Measurements from ENCODE around the gene XRCC6.
"Not testable (repeated sequence)": the region's sequence is repeated elsewhere in the genome, so short reads cannot be mapped to it uniquely, and the experiment has no call there.

The XRCC6 gene

DNA sequence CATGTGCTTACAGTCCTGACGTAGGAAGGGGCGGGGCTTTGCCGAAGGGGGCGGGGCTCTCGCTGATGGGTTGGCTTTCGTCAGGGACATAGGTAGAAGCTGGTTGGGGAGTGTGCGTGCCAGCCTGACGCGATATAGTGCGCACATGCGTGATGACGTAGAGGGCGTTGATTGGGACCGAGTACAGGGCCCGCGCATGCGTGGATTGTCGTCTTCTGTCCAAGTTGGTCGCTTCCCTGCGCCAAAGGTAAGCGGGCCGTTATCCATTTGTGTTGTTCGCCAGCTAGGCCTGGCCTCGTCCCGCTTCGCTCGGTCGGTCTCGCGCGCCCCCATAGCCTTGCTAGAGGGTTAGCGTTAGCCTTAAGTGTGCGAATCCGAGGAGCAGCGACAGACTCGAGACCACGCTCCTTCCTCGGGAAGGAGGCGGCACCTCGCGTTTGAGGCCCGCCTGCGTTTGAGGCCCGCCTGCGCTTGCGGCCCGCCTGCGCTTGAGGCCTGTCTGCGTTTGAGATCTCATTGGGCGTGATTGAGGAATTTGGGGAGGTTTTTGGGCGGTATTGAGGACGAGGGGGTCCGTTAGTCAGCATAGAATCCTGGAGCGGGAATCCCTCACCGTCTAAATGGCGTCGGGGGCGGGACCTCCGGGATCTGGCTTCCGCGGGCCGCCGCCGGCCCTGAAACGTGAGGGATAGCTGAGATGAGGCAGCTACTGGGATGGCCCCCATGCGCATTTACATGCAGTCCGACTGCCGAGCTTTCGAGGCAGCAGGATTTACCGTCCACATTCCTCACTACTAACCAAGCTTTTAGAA is at the start of gene XRCC6:
XRCC6 (plus strand) TSS at position 197 of the 812 bp plus-strand sequence. CDS start 710 bp downstream, outside the sequence.
- peak; percentile 99 for DNase-seq

DNA sequence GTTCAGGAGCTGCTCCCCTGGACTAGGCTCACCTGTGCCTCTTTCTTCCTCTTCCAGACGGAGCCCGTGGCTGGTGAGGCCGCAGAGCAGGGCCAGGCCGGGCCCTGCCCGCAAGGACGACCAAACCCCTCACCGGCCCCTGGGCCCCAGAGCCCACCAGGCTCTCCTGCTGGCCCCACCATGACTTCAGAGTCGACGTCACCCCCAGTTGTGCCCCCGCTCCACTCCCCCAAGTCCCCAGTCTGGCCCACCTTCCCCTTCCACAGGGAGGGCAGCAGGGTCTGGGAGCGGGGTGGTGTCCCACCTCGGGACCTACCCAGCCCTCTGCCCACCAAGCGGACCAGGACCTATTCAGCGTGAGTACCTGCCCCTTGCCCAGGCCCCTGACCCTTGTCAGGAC is 49.3 kb upstream of the XRCC6 start:
- DNase-seq = no peak

DNA sequence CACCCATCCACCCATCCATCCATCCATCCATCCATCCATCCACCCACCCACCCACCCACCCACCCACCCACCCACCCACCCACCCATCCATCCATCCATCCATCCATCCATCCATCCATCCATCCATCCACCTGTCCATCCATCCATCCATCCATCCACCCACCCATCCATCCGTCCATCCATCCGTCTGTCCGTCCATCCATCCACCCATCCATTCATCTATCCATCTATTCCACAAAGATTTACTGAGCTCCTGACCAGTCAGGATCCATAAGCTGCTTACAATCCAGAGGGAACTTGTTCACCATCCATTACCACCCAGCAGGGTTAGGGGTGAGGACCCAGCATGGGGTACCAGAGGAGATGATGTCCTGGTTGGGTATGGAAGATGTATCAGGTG is 48.8 kb upstream of the XRCC6 start:
- not testable (repeated sequence) for DNase-seq

DNA sequence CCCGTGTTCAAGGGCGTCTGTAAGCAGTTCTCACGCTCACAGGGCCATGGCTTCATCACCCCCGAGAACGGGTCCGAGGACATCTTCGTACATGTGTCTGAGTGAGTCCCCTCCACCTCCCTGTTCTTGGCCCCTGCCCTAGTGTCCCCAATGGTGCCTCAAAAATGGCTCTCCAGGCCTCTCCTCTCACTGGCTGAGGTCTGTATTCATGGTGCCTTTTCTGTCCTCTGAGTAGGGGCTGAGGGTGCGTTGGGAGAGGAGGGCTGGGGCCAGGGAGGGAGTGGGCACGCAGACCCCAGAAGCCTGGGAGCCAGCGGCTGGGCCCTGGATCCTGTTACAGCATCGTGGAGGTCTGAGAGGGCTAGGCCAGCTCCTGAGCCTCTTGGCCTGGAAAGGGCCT is 47.4 kb upstream of the XRCC6 start:
- no peak for DNase-seq

DNA sequence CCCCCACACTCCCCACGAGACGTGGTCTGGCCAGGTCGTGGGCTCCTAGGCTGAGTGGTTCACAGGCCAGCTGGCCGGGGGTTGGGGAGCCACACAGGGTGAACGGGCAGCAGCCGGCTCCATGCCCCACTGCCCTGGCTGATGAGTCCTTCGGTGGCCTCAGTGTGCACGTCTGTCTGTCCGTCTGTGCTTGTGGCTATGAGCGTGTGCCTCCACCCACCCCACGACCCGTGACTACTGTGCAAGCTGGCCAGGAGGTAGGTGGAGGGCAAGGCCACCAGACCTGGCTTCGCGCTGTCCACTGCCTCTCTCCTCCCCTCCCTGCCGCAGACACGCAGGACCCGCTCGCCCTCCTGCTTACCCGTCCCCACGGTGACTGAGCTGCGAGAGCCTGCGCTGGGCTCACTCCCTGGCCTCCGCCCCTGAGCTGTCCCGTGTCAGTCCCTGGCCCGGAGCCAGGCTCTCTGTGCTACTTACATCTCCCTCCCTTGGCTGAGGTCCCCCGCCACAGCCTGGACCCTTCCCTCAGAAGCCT is 46.2 kb upstream of the XRCC6 start:
- no peak for DNase-seq

DNA sequence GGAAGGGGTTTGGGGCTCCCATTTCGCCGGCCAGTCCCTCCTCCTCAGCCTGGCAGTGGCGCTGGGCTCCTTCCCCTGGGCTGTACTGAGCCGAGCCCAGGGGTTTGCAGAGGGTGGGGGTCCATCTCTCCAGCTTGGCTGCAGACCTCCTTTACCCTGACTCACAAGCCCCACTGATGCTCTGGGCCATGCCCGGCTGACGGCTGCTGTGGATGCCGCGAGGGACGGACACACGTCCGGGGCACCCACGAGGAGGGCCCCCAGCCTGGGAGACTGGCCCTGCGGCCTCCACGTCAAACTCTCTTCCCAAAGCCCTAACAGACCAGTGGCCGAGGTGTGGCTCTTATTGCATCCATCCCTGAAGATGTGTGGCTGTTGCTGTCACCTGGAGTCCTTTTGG is 45.6 kb upstream of the XRCC6 start:
- DNase-seq = no peak

DNA sequence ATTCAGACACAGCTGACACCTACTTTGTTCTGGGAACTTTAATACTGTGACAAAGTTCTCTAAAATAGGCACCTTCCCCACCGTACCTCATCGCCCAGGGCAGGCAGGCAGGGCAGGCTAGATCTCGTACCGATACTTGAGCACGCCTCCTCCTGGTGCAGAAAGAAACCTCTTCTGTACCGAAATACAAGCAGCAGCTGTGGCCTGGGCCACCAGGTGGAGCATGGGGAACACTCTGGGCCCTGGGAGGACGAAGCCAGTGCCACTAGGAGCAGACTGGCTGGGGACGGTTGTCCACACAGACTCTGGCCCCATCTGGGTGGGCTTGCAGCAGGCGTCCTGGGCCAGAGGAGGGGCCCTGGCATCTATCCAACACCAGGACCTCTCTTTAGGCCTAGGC is 44.2 kb upstream of the XRCC6 start:
- DNase-seq = peak; percentile 20

DNA sequence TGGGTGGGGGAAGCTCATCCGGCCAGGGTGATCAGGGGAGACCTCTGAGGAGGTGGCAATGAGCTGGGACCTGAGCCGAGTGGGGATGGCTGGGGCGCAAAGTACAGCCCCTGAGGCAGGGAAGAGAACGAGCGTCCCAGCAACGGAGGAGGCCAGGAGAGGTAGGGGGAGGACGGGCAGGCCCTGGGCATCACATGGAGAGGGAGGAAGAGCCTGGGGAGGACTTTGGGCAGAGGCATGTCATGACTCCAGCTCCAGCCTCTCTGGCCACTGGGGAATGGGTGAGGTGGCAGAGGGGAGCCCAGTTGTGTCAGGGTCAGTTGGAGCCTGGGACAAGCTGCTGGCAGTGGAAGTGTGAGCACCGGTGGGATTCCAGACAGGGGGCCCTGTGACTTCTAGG is 43.0 kb upstream of the XRCC6 start:
- DNase-seq = no peak

DNA sequence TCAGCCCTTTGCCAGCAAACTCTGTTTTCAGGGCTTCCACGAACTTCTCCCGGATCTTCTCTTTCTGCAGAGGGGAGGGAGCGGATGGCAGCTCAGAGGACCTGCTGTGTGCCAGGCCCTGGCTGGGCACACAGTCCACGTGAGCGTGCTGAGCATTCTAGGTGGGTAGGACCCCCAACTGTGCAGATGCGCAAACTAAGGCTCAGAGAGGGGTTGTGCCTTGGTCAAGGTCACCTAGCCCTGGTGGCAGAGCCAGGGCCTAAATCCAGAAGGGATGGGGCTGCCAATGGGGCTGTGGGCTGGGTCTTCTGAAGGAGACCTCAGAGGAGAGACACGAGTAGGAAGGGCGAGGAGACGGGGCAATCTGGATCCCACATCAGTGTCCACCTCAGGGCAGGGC is 42.3 kb upstream of the XRCC6 start:
- DNase-seq = no peak

DNA sequence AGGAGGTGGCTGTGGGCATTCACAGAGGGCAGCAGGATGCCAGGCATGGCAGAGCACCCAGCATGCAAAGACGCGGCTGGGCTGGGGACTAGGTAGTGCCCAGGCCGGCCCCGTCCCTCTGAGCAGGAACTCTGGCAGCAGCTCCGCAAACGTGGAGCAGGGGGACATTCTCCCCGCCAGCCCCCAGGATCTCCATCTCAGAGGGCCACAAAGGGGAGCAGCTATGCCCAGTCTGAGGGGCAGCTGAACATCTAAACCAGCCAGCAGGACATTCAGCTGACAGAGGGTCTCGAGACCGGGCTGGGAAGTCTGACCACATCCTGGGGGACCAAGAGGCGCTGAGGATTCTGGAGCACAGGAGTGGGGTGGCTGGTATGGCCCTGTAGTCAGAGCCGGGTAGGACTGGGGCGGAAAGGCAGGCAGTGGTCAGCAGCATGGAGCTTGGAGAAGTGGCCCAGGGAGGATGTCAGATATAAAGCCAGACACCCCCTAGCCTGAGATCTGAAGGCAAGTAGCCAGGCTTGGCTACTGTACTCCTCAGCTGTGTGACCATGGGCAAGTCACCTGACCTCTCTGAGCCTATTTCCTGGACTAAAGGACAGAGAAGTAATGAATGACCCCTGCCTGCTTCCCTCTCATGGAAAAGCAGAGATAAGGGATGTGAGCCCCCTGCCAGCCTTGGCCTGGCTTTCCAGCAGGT is 41.6 kb upstream of the XRCC6 start:
- DNase-seq = no peak

DNA sequence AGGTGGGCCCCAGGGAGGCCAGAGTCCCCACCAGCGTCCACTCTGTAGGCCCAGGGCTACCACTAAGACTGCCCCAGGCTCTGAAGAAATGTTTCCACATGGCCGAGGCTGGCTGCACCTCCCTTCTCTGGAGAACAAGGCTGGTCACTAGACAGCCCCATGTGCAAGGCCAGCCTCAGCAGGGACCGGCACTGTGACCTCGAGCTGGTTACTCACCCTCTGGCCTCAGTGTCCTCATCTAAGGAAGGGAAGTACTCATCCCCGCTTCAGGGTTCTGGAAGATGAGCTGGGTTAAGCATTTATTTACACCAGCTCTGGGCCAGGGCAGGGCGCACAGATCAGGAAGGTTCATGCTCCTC is 41.1 kb upstream of the XRCC6 start:
- DNase-seq = no peak

DNA sequence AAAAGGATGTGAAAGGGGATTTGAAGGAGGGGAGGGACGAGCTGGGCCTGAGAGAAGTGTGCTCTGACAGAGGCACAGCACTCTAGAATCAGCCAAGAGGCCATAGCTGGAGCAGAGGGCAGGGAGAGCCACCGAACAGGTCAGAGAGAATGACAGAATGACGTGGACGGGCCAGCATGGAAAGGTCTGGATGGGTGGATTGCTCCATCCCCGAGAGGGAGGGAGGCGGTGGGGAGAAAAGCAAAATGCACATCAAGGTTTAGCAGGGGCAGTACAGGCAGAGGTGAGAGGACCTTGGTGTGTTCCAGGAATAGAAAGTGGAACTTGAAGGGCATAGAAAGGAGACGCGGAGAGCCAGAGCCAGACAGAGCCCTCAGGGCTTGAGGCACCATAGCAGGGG is 38.4 kb upstream of the XRCC6 start:
- DNase-seq = no peak

DNA sequence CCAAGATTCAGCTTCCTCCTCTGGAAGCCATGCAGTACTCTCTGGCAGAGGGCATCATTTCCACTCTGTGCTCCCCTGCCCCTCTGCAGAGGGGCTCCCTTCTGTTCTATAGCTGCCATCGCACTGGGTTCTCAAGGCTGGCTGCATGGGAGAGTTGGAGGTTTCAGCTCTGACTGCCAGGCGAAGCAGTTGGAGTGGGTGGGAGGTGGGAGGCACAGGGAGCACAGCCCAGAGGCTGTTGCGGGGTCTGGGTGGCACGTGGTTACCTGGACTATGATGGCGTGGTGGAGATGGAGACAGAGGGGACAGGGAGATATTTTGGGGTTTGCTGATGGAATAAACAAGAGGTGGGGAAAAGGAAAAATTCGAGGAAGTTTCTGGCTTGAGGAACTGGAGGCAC is 36.2 kb upstream of the XRCC6 start:
- DNase-seq = no peak

DNA sequence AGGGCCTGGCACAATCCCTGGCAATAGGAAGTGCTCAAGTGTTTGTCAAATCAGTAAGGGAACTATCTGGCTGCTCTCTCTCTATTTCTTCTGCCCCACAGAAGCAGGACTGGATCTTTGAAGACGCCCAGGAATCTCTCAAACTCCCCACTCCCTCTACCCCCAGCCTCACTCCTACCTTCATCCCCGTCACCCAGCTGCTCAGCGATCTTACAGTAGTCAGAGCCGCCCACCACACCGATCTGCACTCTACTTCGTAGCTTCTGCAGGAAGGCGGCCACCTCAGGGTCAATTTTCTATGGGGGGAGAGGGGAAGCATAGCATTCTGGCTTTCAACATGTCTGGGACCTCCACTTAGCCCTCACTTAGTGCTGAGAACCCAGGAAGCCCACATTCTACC is 35.2 kb upstream of the XRCC6 start:
- no peak for DNase-seq

DNA sequence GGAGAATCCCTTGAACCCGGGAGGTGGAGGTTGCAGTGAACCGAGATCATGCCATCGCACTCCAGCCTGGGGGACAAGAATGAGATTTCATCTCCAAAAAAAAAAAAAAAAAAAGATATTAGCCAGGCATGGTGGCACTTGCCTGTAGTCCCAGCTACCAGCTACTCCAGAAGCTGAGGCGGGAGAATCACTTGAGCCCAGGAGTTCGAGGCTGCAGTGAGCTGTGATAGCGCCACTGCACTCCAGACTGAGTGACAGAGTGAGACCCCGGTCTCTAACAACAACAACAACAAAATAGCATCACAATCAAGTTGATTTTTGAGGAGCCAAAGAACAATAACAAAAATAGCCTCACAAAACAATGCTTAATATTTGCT is 33.8 kb upstream of the XRCC6 start:
- no peak for DNase-seq

DNA sequence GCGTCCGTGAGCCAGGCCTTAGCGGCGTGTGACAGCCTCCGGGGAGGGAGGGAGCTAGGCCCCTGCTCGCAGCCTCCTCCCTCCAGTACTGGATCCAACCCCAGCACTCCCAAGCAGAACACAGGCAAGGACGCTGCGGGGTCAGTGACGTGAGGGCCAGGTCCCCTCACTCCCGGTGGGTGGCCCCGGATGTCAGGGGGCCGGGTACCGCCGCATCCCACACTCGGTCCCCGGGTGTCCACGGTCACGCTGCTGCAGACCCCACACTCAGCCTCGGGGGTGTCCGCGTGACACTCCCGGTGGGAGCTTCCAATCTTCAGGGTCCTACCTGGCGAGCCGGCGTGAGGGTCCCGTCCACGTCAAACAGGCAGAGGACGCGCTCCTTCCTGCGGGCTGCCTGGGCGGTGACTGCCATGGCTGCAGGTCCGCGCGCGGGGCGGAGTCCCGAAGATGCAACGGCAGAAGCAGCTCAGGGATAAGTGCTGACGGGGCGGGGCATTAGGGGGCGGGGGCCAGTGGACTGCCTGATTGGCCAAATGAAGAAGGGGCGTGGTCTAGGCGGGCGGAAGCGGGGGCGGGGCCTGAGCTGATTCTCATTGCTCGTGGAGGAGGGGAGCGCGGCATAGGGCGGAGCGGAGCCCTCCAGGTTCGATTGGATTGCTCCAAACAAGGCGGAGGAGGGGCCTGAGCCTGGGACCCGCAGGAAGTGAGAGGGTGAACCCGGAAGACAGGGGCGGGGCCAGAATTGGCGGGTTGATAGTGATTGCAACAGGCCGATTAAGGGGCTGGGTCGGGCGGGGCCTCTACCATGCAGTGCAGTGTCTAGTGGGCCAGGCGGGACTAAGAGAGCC is 31.5 kb upstream of the XRCC6 start, which contains the start of gene PMM1:
PMM1 (minus strand) TSS at position 450 of the 851 bp plus-strand sequence; CDS start at position 415, 35 bp downstream.
- peak; percentile 100 for DNase-seq

DNA sequence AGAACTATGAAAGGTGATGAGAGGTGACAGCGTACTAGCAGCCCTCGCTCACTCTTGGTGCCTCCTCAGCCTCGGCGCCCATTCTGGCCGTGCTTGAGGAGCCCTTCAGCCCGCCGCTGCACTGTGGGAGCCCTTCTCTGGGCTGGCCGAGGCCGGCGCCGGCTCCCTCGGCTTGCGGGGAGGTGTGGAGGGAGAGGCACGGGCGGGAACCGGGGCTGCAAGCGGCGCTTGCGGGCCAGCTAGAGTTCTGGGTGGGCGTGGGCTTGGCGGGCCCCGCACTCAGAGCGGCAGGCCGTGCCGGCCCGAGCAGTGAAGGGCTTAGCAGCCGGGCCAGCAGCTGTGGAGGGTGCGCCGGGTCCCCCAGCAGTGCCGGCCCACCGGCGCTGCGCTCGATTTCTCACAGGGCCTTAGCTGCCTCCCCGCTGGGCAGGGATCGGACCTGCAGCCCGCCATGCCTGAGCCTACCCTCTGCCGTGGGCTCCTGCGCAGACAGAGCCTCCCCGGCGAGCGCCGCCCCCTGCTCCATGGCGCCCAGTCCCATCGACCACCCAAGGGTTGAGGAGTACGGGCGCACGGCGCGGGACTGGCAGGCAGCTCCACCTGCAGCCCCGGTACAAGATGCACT is 27.6 kb upstream of the XRCC6 start:
- DNase-seq = not testable (repeated sequence)

DNA sequence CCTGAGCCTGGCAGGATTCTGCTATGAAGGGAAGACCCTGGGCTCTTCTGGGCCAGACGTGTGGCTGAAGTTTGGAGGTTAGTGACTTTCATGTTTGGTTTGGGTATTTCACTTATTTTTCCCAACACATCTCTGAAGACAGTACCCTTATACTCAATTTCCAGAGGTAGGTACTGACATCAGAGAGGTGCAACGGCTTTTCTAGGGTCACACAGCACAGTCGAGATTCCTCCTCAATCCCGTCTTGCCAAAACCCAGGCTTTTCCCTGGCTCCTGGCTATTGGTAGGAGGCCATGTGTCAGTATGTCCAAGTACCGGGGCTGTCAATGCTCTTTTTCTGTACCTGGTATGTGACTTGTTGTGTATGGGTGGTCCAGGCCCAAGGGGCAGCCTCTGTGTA is 25.4 kb upstream of the XRCC6 start:
- no peak for DNase-seq

DNA sequence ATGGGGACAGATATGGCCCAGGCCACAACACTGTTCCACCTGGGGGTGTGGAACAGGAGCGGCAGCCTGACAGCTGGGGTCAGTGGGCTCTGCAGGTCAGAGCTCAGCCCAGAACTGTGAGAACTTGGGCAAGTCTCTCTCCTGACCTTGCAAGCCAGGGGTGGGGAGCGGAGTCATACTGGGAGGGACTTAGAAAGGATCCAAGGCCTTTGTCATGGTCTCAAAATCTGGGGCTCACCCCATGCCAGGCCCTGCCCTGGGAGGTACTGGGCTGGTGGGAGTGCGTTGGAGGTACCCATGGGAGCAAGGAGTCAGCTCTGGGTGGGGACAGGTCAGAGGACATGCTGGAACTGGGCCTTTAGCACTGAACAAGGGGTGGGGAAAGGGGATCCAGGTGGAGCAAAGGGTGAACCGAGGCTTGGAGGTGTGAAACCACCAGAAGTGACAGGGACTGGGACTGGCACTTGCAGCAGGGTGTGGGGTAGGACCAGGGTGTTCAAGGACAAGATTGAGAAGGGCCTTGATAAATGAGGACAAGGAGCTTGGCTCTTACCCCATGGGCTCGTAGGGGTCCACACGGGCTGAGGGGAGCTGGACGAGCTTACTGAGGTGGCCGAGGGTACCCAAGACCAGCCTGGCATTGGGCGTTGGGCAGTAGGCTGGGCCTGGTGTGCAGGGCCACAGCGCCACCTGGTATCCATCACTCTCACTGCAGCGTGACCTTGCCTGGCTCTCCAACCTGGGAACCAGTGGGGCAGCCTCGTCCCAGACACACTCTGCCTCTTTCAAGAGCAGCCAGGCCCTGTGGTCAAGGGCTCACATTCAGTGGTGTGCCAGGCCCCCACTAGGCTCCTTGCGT is 24.1 kb upstream of the XRCC6 start:
- DNase-seq = peak; percentile 12

DNA sequence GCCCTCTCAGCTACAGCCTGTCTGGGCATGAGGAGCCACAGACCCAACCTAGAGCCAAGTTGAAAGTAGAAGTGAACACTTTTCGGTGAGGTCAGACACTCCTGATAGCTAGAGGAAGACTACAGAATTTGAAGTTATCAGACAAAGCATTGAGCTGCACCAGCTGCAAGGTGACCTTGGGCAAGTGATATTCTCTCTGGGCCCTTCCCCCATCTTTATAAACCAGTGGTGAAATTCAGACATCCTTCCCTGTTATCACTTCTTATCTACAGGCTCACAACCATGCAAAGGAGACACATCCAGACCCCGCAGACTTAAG is 23.5 kb upstream of the XRCC6 start:
- no peak for DNase-seq

DNA sequence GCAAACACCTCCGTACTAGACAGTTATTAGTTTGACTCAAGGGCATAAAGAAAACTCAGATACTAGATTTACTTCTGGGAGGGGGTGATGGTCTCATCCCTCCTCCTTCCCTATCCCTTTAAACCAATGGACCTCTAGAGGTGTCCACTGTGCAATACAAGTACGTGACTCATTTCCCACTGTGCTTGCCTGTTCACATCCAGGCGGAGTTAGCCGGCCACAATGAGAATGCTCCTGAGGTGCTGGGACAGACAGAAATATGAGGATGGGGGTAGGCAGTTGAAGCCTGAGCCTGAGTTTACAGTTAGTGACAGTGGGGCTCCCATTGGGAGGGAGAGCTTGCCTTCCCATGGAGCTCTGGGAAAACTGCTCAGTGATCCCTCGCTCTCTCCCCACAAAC is 23.0 kb upstream of the XRCC6 start:
- DNase-seq = no peak
